ENCODE measurements around the gene STARD3. TPM values are rescaled to one million over a fixed set of nuclear protein-coding genes. Genes with fewer than 3 reads are reported as not detected.
A peak's percentile ranks its signal among the peaks of the same experiment; 100 is the strongest.

STARD3 gene
- total RNA-seq, 1 experiment from 2014 or later = 46.0 TPM

GRCh38 chr17:39659279-39660010 is 22.5 kb downstream of the STARD3 start:
- DNase-seq (ENCODE audit: low read depth) = no peak

- no peak for DNase-seq (ENCODE audit: low read depth)
These were observed 23.0 kb downstream of the STARD3 start for GRCh38 chr17:39660011-39660360.

- no peak for DNase-seq (ENCODE audit: low read depth)
These were observed 23.7 kb downstream of the STARD3 start for GRCh38 chr17:39660397-39661385.

- DNase-seq (ENCODE audit: low read depth) = no peak
These were observed 25.0 kb downstream of the STARD3 start for GRCh38 chr17:39661744-39662541.

DNA sequence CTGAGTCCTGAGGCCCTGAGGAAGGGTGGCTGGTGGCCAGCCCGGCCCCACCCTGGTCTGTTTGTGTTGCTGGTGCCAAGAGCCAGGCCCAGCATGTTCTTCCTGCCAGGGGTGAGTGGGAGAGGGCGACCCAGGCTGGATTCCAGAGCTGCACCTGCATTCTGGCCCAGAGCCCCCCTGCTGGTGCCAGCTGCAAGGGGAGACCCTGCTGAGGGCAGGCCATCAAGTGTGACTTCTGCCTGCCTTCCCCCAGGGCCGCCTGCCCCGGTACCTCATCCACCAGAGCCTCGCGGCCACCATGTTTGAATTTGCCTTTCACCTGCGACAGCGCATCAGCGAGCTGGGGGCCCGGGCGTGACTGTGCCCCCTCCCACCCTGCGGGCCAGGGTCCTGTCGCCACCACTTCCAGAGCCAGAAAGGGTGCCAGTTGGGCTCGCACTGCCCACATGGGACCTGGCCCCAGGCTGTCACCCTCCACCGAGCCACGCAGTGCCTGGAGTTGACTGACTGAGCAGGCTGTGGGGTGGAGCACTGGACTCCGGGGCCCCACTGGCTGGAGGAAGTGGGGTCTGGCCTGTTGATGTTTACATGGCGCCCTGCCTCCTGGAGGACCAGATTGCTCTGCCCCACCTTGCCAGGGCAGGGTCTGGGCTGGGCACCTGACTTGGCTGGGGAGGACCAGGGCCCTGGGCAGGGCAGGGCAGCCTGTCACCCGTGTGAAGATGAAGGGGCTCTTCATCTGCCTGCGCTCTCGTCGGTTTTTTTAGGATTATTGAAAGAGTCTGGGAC is 25.8 kb downstream of the STARD3 start:
- DNase-seq (ENCODE audit: low read depth) = no peak

GRCh38 chr17:39663340-39663687 is 26.4 kb downstream of the STARD3 start:
- DNase-seq (ENCODE audit: low read depth) = no peak

DNA sequence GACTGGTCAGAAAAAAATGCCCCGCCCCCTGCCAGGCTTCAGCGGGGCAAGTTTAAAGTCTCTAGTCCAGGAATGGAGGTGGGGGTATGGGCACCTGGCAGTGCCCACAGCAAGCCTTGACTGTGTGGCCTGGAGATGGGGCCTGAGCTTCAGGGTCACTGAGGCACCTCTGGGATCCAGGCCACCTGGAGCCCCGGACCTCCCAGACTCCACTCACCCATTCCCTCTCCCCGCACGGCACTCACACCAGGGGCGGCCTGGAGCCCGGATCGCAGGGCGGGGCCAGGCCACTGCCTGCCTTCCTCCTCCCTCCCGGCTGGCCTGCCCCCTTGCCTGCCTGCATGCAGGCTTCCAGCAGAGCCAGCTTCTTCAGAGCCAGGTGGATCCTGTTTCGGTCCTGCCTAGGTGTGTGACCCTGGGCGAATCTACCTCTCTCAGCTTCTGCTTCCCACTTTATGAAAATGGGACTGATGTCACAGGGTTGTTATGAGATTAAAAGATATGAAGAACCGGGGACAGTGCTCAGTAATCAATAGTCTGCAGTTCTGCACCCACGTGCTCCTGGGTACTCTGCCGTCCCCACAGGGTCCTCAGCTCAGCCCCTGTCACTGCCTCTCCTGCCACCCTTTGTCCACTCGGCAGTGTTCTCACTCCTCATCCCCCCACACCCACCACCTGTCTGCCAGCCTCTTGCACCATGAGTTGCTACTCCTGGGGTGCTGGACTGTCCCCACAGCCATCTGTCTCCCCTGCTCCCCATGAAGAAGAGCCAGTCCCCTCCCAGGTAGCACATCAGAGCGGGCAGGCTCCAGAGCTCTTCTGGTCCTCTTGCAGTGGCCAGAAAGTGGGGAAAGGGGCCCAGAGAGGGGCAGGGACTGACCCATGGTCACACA is 27.0 kb downstream of the STARD3 start:
- no peak for DNase-seq (ENCODE audit: low read depth)

GRCh38 chr17:39664581-39665561 is 27.9 kb downstream of the STARD3 start, which contains the start of gene TCAP:
Gene TCAP (plus strand): TSS chr17:39665349. CDS start chr17:39665360, 11 bp downstream.
- no peak for DNase-seq (ENCODE audit: low read depth)

GRCh38 chr17:39665642-39666224 is 28.8 kb downstream of the STARD3 start:
- peak; percentile 58 for DNase-seq (ENCODE audit: low read depth)

GRCh38 chr17:39666231-39666600 is 29.3 kb downstream of the STARD3 start:
- no peak for DNase-seq (ENCODE audit: low read depth)

DNA sequence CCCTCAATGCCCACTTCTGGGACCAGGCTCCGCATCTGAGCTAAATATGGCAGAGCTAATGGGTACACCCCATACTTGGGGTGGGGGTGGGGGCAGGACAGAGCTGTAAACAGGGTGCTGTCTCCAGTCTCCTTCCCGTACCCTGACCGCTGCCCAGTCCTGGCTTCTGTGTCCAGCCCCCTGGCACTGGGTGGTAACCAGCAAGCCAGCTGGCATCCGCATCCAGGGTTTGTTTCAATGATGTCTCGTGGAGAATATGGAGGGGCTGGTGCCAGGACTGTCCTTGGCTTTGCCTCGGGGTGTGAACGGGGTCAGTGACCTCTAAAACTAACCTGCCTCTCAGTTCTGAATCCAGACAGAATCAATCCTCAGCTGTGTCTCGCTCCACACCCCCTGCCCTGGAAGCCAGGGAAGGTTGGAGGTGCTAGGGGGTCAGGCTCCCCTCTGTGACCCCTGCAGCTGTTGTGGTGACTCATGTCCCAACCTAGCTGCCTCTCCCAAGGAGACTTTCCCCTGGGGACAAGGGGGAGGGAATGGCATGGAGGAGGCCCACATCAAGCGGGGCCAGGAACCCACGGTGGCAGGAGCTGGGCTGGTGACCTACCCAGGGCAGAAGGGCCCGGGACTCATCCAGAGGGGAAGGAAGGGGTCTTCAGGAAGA is 29.8 kb downstream of the STARD3 start:
- DNase-seq (ENCODE audit: low read depth) = peak; percentile 85

- DNase-seq (ENCODE audit: low read depth) = no peak
These were observed 30.5 kb downstream of the STARD3 start for GRCh38 chr17:39667262-39667944.

DNA sequence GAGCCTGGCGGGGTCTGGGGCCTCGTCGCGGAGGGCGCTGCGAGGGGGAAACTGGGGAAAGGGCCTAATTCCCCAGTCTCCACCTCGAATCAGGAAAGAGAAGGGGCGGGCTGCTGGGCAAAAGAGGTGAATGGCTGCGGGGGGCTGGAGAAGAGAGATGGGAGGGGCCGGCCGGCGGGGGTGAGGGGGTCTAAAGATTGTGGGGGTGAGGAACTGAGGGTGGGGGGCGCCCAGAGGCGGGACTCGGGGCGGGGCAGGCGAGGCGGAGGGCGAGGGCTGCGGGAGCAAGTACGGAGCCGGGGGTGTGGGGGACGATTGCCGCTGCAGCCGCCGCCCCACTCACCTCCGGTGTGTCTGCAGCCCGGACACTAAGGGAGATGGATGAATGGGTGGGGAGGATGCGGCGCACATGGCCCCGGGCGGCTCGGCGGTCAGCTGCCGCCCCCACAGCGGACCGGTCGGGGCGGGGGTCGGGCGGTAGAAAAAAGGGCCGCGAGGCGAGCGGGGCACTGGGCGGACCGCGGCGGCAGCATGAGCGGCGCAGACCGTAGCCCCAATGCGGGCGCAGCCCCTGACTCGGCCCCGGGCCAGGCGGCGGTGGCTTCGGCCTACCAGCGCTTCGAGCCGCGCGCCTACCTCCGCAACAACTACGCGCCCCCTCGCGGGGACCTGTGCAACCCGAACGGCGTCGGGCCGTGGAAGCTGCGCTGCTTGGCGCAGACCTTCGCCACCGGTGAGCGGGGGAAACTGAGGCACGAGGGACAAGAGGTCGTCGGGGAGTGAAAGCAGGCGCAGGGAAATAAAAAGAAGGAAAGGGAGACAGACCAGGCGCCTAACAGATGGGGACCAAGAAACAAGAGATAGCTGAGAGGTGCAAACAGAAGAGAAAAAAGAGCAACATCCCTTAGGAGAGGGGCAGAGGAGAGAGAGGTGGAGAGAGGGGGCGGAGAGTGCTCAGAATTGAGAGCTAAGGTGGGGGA is 31.3 kb downstream of the STARD3 start, which contains the start of gene PNMT:
PNMT (plus strand) TSS at position 509 of the 980 bp plus-strand sequence; CDS start at position 532, 23 bp downstream.
- DNase-seq (ENCODE audit: low read depth) = no peak

DNA sequence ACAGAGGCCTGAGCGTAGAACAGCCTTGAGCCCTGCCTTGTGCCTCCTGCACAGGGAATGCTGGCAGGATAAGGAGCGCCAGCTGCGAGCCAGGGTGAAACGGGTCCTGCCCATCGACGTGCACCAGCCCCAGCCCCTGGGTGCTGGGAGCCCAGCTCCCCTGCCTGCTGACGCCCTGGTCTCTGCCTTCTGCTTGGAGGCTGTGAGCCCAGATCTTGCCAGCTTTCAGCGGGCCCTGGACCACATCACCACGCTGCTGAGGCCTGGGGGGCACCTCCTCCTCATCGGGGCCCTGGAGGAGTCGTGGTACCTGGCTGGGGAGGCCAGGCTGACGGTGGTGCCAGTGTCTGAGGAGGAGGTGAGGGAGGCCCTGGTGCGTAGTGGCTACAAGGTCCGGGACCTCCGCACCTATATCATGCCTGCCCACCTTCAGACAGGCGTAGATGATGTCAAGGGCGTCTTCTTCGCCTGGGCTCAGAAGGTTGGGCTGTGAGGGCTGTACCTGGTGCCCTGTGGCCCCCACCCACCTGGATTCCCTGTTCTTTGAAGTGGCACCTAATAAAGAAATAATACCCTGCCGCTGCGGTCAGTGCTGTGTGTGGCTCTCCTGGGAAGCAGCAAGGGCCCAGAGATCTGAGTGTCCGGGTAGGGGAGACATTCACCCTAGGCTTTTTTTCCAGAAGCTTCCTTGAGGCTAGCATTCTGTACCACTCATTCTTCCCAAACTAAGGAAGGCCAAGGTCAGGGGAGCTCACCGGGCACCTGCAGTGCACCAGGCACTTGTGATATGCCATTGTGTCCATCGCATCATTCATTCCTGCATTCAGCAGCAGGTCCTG is 33.2 kb downstream of the STARD3 start:
- DNase-seq (ENCODE audit: low read depth) = no peak

DNA sequence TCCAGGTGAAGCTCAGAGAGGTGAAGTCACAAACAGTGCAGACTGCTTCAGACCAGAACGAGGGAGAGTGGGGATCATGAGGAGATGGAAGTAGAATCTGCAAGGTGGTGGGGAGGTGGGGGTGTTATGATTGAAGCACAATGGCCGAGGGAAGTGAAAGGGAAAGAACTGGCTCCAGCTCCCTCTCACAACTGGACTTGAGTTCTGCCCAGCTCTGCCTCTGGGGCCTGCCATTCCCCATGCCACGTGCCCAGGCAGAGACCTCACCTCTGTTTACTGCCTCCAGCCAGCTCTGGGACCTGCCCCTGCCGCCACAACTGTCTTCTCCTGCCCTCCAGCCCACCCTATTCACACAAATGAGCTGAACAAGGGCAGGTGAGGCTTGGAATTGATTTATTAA is 33.8 kb downstream of the STARD3 start:
- no peak for DNase-seq (ENCODE audit: low read depth)
